ENCODE data around the gene SENP8.

Gene SENP8

GRCh38 chr15:72146221-72146620 lies 28.0 kb downstream of the SENP8 start:
- DNase-seq (ENCODE audit: insufficient read length, low spot score) = no peak
- FAIRE-seq = no peak
- TF ChIP-seq CTCF (IDR thresholded peaks at IDR 0.05; ENCODE audit: insufficient read depth, missing control alignments) = no peak

- DNase-seq (ENCODE audit: insufficient read length, low spot score) (no peak), FAIRE-seq (no peak)
- no peak for TF ChIP-seq CTCF (IDR thresholded peaks at IDR 0.05; ENCODE audit: insufficient read depth, missing control alignments)
Measured at GRCh38 chr15:72146934-72147333, 28.7 kb downstream of the SENP8 start.

- TF ChIP-seq CTCF (IDR thresholded peaks at IDR 0.05; ENCODE audit: insufficient read depth, missing control alignments) = no peak
- no peak for FAIRE-seq
- no peak for DNase-seq (ENCODE audit: insufficient read length, low spot score)
Measured at GRCh38 chr15:72147418-72147817, 29.2 kb downstream of the SENP8 start.

GRCh38 chr15:72153269-72154000 lies 35.2 kb downstream of the SENP8 start:
- no peak for DNase-seq (ENCODE audit: insufficient read length, low spot score)
- no peak for FAIRE-seq
- no peak for TF ChIP-seq CTCF (IDR thresholded peaks at IDR 0.05; ENCODE audit: insufficient read depth, missing control alignments)

- TF ChIP-seq CTCF (IDR thresholded peaks at IDR 0.05; ENCODE audit: insufficient read depth, missing control alignments) = no peak
- DNase-seq (ENCODE audit: insufficient read length, low spot score) = no peak
- FAIRE-seq = no peak
Measured at GRCh38 chr15:72154316-72154715, 36.1 kb downstream of the SENP8 start.

GRCh38 chr15:72155003-72155621 lies 36.9 kb downstream of the SENP8 start:
- FAIRE-seq (no peak), DNase-seq (ENCODE audit: insufficient read length, low spot score) (no peak)

More at GRCh38 chr15:72155003-72155621, 36.9 kb downstream of the SENP8 start:
- TF ChIP-seq CTCF (IDR thresholded peaks at IDR 0.05; ENCODE audit: insufficient read depth, missing control alignments) = no peak
